Suppressor macrophage treated with lipopolysaccharide for 1 hour (primary cell): ENCODE data around the gene ARHGEF16.

Experiments
- DNase-seq, 3 donors: peaks; one replicate each; pipeline ENCODE4 v3.0.0-alpha.2; 2020 to 2022

The ARHGEF16 gene

GRCh38 chr1:3469104-3469848, 14.8 kb downstream of the ARHGEF16 start:
- no peak for DNase-seq

- DNase-seq: no peak
Measured at GRCh38 chr1:3469849-3470649, 15.6 kb downstream of the ARHGEF16 start.

GRCh38 chr1:3470650-3471355, 16.3 kb downstream of the ARHGEF16 start:
- no peak for DNase-seq

GRCh38 chr1:3471356-3472087, 17.1 kb downstream of the ARHGEF16 start:
- peak; percentile 53 to 66 (median 60) for DNase-seq

- no peak for DNase-seq
Measured at GRCh38 chr1:3472088-3472850, 17.8 kb downstream of the ARHGEF16 start.

GRCh38 chr1:3472906-3473305, 18.4 kb downstream of the ARHGEF16 start:
- DNase-seq: no peak

- DNase-seq: no peak
Measured at GRCh38 chr1:3473381-3473844, 18.9 kb downstream of the ARHGEF16 start.

GRCh38 chr1:3474016-3474415, 19.6 kb downstream of the ARHGEF16 start:
- DNase-seq: no peak

- no peak for DNase-seq
Measured at GRCh38 chr1:3474421-3474820, 20.0 kb downstream of the ARHGEF16 start.

- DNase-seq: no peak
Measured at GRCh38 chr1:3475839-3476573, 21.5 kb downstream of the ARHGEF16 start.

GRCh38 chr1:3476666-3477065, 22.2 kb downstream of the ARHGEF16 start:
- DNase-seq: no peak

- DNase-seq: no peak
Measured at GRCh38 chr1:3477241-3477995, 23.0 kb downstream of the ARHGEF16 start.

- DNase-seq: no peak
Measured at GRCh38 chr1:3478187-3478586, 23.7 kb downstream of the ARHGEF16 start.

- DNase-seq: peak in 1 of 3 donors; percentile 13
Measured at GRCh38 chr1:3479511-3480368, 25.3 kb downstream of the ARHGEF16 start.

GRCh38 chr1:3480369-3480719, 25.9 kb downstream of the ARHGEF16 start:
- DNase-seq: no peak

- DNase-seq: no peak
Measured at GRCh38 chr1:3481046-3481445, 26.6 kb downstream of the ARHGEF16 start.

- DNase-seq: no peak
Measured at GRCh38 chr1:3481836-3482375, 27.4 kb downstream of the ARHGEF16 start.

- DNase-seq: peak in 1 of 3 donors; percentile 22
Measured at GRCh38 chr1:3482378-3482849, 27.9 kb downstream of the ARHGEF16 start.

GRCh38 chr1:3483380-3483779, 28.9 kb downstream of the ARHGEF16 start:
- no peak for DNase-seq
